GM12878 (cell line): ENCODE measurements around the gene RAB44.

Experiments
- ASH2L ChIP-seq: fragments of 300-600, 200-600 bp; sonication (generic); IDR thresholded peaks from 2 replicates; pipeline ENCODE4 v1.6.1; 2017; ENCODE audit warnings: low read depth, mild to moderate bottlenecking, borderline replicate concordance
- E4F1 ChIP-seq: fragments of 450-650 bp; IDR thresholded peaks from 2 replicates; pipeline ENCODE4 v1.6.1; 2018; ENCODE audit warnings: borderline replicate concordance, mild to moderate bottlenecking; ENCODE audit not compliant: partially characterized antibody
- NKRF ChIP-seq: fragments of 450-650 bp; conservative IDR thresholded peaks from 2 replicates; pipeline ENCODE4 v1.6.1; 2017; ENCODE audit warnings: mild to moderate bottlenecking, moderate library complexity
- SP1 ChIP-seq: IDR thresholded peaks from one replicate; pipeline ENCODE4 v1.6.1; 2011; ENCODE audit warnings: low read depth, low read length
- TF ChIP-seq, protein P1 (sequence below), 3 experiments: IDR thresholded peaks in 2 of 3; conservative IDR thresholded peaks in 1 of 3; 2 replicates each; pipeline ENCODE4 v1.5.1; 2011; ENCODE audit warnings: low read depth in 3 of 3, low read length in 3 of 3, mild to moderate bottlenecking in 3 of 3, control low read depth in 2 of 3, moderate library complexity in 2 of 3, inconsistent platforms in 1 of 3, mixed read lengths in 1 of 3; ENCODE audit not compliant: control insufficient read depth in 2 of 3, insufficient read depth in 1 of 3; ENCODE audit errors: extremely low read depth in 1 of 3

GRCh38 chr6:36660771-36661471, 36.7 kb upstream of the RAB44 start:
- TF ChIP-seq, protein P1, sequence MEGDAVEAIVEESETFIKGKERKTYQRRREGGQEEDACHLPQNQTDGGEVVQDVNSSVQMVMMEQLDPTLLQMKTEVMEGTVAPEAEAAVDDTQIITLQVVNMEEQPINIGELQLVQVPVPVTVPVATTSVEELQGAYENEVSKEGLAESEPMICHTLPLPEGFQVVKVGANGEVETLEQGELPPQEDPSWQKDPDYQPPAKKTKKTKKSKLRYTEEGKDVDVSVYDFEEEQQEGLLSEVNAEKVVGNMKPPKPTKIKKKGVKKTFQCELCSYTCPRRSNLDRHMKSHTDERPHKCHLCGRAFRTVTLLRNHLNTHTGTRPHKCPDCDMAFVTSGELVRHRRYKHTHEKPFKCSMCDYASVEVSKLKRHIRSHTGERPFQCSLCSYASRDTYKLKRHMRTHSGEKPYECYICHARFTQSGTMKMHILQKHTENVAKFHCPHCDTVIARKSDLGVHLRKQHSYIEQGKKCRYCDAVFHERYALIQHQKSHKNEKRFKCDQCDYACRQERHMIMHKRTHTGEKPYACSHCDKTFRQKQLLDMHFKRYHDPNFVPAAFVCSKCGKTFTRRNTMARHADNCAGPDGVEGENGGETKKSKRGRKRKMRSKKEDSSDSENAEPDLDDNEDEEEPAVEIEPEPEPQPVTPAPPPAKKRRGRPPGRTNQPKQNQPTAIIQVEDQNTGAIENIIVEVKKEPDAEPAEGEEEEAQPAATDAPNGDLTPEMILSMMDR (IDR thresholded peaks at IDR 0.05 in 2 of 3, conservative IDR thresholded peaks at IDR 0.05 in 1 of 3; ENCODE audit: control insufficient read depth in 2 of 3, extremely low read depth in 1 of 3, insufficient read depth in 1 of 3, low read depth in 3 of 3, low read length in 3 of 3), result no peak
- no peak for TF ChIP-seq ASH2L
- TF ChIP-seq E4F1, result no peak
- no peak for TF ChIP-seq NKRF
- TF ChIP-seq SP1, result no peak
